SK-N-SH treated with all-trans-retinoic acid at 6 μM for 48 hours (cell line): ENCODE measurements around the gene UST.

Source experiments
- ATAC-seq: fragments of 200-7000 bp; cut with Tn5 transposase; 3 replicates; pipeline ENCODE4 v1.9.1; 2020; ENCODE audit warnings: mild to moderate bottlenecking, moderate library complexity
- ARNTL ChIP-seq: fragments of 450-650 bp; formaldehyde crosslinking; IDR thresholded peaks from 2 replicates; pipeline ENCODE4 v1.5.0; 2020; ENCODE audit warnings: low read depth, mild to moderate bottlenecking, moderate library complexity, borderline replicate concordance
- BACH2 ChIP-seq: fragments of 250-450 bp; sonication (Bioruptor Pico); IDR thresholded peaks from 2 replicates; pipeline ENCODE4 v1.9.0; 2021; ENCODE audit warnings: mild to moderate bottlenecking, borderline replicate concordance
- CSRNP3 ChIP-seq: fragments of 250-450 bp; sonication (Bioruptor Pico); IDR thresholded peaks from 2 replicates; pipeline ENCODE4 v1.5.1; 2021; ENCODE audit warnings: mild to moderate bottlenecking, moderate library complexity
- GLIS3 ChIP-seq: fragments of 250-450 bp; sonication (Bioruptor Pico); IDR thresholded peaks from 2 replicates; pipeline ENCODE4 v1.5.0; 2020; ENCODE audit warnings: mild to moderate bottlenecking, moderate library complexity
- ISL1 ChIP-seq: fragments of 250-450 bp; sonication (Bioruptor Pico); IDR thresholded peaks from 2 replicates; pipeline ENCODE4 v2.1.2; 2022; ENCODE audit warnings: mild to moderate bottlenecking, moderate library complexity
- OSR1 ChIP-seq: fragments of 250-450 bp; sonication (Bioruptor Pico); IDR thresholded peaks from 2 replicates; pipeline ENCODE4 v1.8.0; 2022; ENCODE audit warnings: moderate library complexity, mild to moderate bottlenecking, inconsistent platforms
- PPARA ChIP-seq: fragments of 250-450 bp; sonication (Bioruptor Pico); IDR thresholded peaks from 2 replicates; pipeline ENCODE4 v1.5.0; 2020; ENCODE audit warnings: mild to moderate bottlenecking, borderline replicate concordance
- RARB ChIP-seq: fragments of 250-450 bp; sonication (Bioruptor Pico); IDR thresholded peaks from 2 replicates; pipeline ENCODE4 v1.8.0; 2021; ENCODE audit warnings: mild to moderate bottlenecking, moderate library complexity
- SNAI2 ChIP-seq: fragments of 250-450 bp; sonication (Bioruptor Pico); IDR thresholded peaks from 2 replicates; pipeline ENCODE4 v1.5.0; 2020; ENCODE audit warnings: mild to moderate bottlenecking, moderate library complexity
- TCF4 ChIP-seq: fragments of 250-450 bp; sonication (Bioruptor Pico); IDR thresholded peaks from 2 replicates; pipeline ENCODE4 v1.8.0; 2021; ENCODE audit warnings: mild to moderate bottlenecking, moderate library complexity, borderline replicate concordance
- TOX ChIP-seq: fragments of 250-450 bp; sonication (Bioruptor Pico); IDR thresholded peaks from 2 replicates; pipeline ENCODE4 v1.8.0; 2021; ENCODE audit warnings: mild to moderate bottlenecking, moderate library complexity, borderline replicate concordance
- TSHZ2 ChIP-seq: fragments of 250-450 bp; sonication (Bioruptor Pico); IDR thresholded peaks from 2 replicates; pipeline ENCODE4 v1.5.0; 2020; ENCODE audit warnings: mild to moderate bottlenecking, moderate library complexity
- ZC3H10 ChIP-seq: fragments of 250-450 bp; sonication (Bioruptor Pico); IDR thresholded peaks from 2 replicates; pipeline ENCODE4 v1.5.1; 2021; ENCODE audit warnings: mild to moderate bottlenecking, moderate library complexity
- ZFP3 ChIP-seq: fragments of 250-450 bp; sonication (Bioruptor Pico); IDR thresholded peaks from 2 replicates; pipeline ENCODE4 v1.5.0; 2020; ENCODE audit warnings: mild to moderate bottlenecking, moderate library complexity
- ZFP30 ChIP-seq: fragments of 450-650 bp; formaldehyde crosslinking; IDR thresholded peaks from 2 replicates; pipeline ENCODE4 v1.5.0; 2022; ENCODE audit warnings: mild to moderate bottlenecking, moderate library complexity
- ZNF565 ChIP-seq: fragments of 450-650 bp; formaldehyde crosslinking; conservative IDR thresholded peaks from 2 replicates; pipeline ENCODE4 v1.5.0; 2020; ENCODE audit warnings: low read depth, mild to moderate bottlenecking, moderate library complexity
- ZNF70 ChIP-seq: fragments of 450-650 bp; formaldehyde crosslinking; IDR thresholded peaks from 2 replicates; pipeline ENCODE4 v1.5.0; 2020; ENCODE audit warnings: mild to moderate bottlenecking, moderate library complexity
- ZNF8 ChIP-seq: fragments of 450-650 bp; formaldehyde crosslinking; IDR thresholded peaks from 2 replicates; pipeline ENCODE4 v1.5.0; 2020; ENCODE audit warnings: mild to moderate bottlenecking, moderate library complexity
- TF ChIP-seq, protein P1 (sequence below): fragments of 250-450 bp; sonication (Bioruptor Pico); IDR thresholded peaks from 2 replicates; pipeline ENCODE4 v1.8.0; 2021; ENCODE audit warnings: low read depth, mild to moderate bottlenecking, moderate library complexity, borderline replicate concordance
- TF ChIP-seq, protein P2 (sequence below): fragments of 250-450 bp; sonication (Bioruptor Pico); IDR thresholded peaks from 2 replicates; pipeline ENCODE4 v1.8.0; 2020; ENCODE audit warnings: mild to moderate bottlenecking, moderate library complexity, borderline replicate concordance
- TF ChIP-seq, protein P3 (sequence below): fragments of 250-450 bp; sonication (Bioruptor Pico); IDR thresholded peaks from 2 replicates; pipeline ENCODE4 v1.5.1; 2020; ENCODE audit warnings: low read depth, mild to moderate bottlenecking, moderate library complexity

Gene UST

GRCh38 chr6:148967011-148967520 lies 220.2 kb downstream of the UST start:
- TF ChIP-seq CSRNP3 (CRISPR knock-in tag): no peak
- no peak for TF ChIP-seq TSHZ2 (CRISPR knock-in tag)
- TF ChIP-seq TOX: no peak
- no peak for TF ChIP-seq ZFP3
- TF ChIP-seq ARNTL (CRISPR knock-in tag): no peak
- TF ChIP-seq, protein P1, sequence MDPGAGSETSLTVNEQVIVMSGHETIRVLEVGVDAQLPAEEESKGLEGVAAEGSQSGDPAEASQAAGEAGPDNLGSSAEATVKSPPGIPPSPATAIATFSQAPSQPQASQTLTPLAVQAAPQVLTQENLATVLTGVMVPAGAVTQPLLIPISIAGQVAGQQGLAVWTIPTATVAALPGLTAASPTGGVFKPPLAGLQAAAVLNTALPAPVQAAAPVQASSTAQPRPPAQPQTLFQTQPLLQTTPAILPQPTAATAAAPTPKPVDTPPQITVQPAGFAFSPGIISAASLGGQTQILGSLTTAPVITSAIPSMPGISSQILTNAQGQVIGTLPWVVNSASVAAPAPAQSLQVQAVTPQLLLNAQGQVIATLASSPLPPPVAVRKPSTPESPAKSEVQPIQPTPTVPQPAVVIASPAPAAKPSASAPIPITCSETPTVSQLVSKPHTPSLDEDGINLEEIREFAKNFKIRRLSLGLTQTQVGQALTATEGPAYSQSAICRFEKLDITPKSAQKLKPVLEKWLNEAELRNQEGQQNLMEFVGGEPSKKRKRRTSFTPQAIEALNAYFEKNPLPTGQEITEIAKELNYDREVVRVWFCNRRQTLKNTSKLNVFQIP (CRISPR knock-in tag): no peak
- TF ChIP-seq ZC3H10: no peak
- TF ChIP-seq RARB (CRISPR knock-in tag): no peak
- TF ChIP-seq, protein P2, sequence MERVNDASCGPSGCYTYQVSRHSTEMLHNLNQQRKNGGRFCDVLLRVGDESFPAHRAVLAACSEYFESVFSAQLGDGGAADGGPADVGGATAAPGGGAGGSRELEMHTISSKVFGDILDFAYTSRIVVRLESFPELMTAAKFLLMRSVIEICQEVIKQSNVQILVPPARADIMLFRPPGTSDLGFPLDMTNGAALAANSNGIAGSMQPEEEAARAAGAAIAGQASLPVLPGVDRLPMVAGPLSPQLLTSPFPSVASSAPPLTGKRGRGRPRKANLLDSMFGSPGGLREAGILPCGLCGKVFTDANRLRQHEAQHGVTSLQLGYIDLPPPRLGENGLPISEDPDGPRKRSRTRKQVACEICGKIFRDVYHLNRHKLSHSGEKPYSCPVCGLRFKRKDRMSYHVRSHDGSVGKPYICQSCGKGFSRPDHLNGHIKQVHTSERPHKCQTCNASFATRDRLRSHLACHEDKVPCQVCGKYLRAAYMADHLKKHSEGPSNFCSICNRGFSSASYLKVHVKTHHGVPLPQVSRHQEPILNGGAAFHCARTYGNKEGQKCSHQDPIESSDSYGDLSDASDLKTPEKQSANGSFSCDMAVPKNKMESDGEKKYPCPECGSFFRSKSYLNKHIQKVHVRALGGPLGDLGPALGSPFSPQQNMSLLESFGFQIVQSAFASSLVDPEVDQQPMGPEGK (CRISPR knock-in tag): no peak
- TF ChIP-seq ZNF70: no peak
- TF ChIP-seq ISL1: no peak
- TF ChIP-seq PPARA (CRISPR knock-in tag): no peak
- TF ChIP-seq SNAI2 (CRISPR knock-in tag): no peak
- no peak for TF ChIP-seq GLIS3 (CRISPR knock-in tag)
- no peak for TF ChIP-seq OSR1
- TF ChIP-seq ZNF565 (CRISPR knock-in tag): no peak
- ATAC-seq: no peak

DNA sequence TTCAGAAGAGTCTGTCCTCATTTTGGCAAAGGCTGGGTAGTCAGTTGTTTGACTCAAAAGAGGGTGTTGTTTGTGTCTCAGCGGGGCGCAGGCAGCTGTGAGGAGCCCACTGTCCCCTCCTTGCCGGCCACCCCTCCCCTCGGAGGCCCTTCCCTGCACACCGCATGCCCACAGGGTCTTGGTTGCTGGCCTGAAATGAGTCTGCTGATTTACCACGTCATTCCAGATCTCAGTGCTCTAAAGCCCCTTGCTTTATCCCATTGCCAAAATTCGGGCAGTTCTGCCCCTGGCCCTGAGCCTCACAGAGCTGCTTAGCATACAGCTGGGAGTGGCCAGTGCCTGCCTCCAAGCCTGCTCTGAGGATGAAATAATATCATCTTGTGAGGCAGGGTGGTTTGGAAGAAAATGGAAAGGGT lies 220.7 kb downstream of the UST start:
- ATAC-seq: no peak
- TF ChIP-seq ISL1 (no peak), ZNF8 (CRISPR knock-in tag) (no peak), RARB (CRISPR knock-in tag) (no peak), ZC3H10 (no peak), ZFP30 (no peak), PPARA (CRISPR knock-in tag) (no peak)

- ATAC-seq: no peak
- TF ChIP-seq, protein P2 (CRISPR knock-in tag): no peak
- TF ChIP-seq GLIS3 (CRISPR knock-in tag) (no peak), TCF4 (CRISPR knock-in tag) (no peak), TOX (no peak), BACH2 (CRISPR knock-in tag) (no peak), SNAI2 (CRISPR knock-in tag) (no peak), ISL1 (no peak)
- TF ChIP-seq, protein P3, sequence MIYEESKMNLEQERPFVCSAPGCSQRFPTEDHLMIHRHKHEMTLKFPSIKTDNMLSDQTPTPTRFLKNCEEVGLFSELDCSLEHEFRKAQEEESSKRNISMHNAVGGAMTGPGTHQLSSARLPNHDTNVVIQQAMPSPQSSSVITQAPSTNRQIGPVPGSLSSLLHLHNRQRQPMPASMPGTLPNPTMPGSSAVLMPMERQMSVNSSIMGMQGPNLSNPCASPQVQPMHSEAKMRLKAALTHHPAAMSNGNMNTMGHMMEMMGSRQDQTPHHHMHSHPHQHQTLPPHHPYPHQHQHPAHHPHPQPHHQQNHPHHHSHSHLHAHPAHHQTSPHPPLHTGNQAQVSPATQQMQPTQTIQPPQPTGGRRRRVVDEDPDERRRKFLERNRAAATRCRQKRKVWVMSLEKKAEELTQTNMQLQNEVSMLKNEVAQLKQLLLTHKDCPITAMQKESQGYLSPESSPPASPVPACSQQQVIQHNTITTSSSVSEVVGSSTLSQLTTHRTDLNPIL (CRISPR knock-in tag): no peak
- TF ChIP-seq, protein P1 (CRISPR knock-in tag): no peak
These were observed 222.2 kb downstream of the UST start for GRCh38 chr6:148968771-148969602.
